Stimulated activated CD8-positive, alpha-beta memory T cell treated with anti-CD3 and anti-CD28 coated beads, Interleukin-15, amount 100 ng/mL, for 1 hour (primary cell): ENCODE results near the gene RFLNA.

Experiments
- DNase-seq: peaks from one replicate; pipeline ENCODE4 v3.0.0-alpha.2; 2020; ENCODE audit warnings: low read depth

Gene RFLNA

GRCh38 chr12:124294780-124295341 is at the start of gene RFLNA:
Gene RFLNA, plus strand, starts transcription at chr12:124295093. Its CDS starts 337 bp downstream, at chr12:124295430.
- no peak for DNase-seq

DNA sequence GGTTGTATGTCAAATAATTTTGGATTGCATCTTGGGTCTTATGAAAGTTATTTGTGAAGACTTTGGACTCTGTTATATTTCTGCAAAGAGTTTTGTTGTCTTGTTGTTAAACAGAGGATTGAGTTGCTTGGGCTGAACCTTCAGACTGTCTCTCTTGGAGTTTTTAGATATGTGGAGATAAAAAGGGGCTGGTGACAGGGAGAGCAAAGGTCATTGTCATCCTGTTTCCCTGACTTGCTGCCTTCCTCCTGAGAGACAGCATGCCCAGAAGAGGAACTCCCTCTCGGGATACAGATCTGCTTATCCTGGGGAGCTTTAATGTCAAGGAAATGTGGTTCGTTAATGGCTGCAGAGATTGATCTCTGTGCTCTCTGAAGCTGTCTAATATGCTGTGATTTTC is 47.6 kb upstream of the RFLNA start:
- no peak for DNase-seq

GRCh38 chr12:124248941-124249825 is 45.7 kb upstream of the RFLNA start:
- no peak for DNase-seq

DNA sequence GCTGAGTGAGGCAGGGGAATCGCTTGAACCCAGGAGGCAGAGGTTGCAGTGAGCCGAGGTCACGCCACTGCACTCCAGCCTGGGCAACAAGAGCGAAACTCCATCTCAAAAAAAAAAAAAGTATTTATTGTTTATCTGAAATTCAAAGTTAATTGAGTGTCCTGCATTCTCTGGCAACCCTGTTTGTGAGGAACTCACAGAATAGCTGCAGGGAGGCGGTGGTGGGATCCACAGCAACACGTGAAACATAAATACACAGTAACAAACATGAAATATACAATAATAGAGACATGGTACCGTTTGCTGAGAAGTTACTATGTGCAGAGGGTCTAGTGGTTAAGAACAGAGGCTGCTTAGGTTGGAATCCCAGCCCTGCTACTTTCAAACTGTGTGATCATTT is 43.7 kb upstream of the RFLNA start:
- DNase-seq: no peak

DNA sequence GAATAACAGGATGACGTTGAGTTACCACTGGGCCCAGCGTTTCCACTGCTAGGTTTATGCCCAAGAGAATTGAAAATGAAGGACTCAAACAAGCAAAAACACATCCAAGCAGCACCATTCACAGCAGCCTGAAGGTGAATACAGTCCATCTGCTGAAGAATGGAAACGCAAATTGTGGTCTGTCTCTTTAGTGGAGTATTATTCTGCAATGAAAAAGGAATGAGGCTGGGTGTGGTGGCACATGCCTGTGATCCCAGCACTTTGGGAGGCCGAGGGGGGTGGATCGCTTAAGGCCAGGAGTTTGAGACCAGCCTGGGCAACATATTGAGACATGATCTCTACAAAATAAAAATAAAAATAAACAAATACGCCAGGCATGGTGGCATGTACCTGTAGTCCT is 41.9 kb upstream of the RFLNA start:
- no peak for DNase-seq

DNA sequence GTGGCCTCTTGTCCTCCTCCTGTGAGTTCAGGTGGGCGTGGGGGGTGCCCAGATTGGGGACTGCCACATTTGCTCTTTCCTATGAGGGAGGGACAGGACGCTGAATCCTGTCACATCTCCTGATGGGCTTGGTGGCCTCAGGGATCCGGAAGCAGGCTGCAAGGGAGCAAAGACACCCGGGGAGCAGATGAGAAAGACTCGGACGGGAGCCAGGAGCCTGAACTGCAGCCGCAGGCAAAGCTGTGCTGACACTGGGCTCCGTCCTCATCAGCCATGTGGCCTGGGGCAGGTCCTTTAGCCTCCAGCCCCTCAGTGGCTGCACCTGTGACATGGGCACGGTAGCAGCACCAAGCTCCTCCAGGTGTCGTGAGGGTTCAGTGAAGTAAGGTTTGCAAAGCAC is 40.8 kb upstream of the RFLNA start:
- no peak for DNase-seq

GRCh38 chr12:124259154-124260066 is 35.5 kb upstream of the RFLNA start:
- no peak for DNase-seq

- no peak for DNase-seq
Measured at GRCh38 chr12:124261885-124262284, 33.0 kb upstream of the RFLNA start.

- DNase-seq: no peak
Measured at GRCh38 chr12:124264089-124264795, 30.7 kb upstream of the RFLNA start.

GRCh38 chr12:124264879-124265278 is 30.0 kb upstream of the RFLNA start:
- DNase-seq: no peak

DNA sequence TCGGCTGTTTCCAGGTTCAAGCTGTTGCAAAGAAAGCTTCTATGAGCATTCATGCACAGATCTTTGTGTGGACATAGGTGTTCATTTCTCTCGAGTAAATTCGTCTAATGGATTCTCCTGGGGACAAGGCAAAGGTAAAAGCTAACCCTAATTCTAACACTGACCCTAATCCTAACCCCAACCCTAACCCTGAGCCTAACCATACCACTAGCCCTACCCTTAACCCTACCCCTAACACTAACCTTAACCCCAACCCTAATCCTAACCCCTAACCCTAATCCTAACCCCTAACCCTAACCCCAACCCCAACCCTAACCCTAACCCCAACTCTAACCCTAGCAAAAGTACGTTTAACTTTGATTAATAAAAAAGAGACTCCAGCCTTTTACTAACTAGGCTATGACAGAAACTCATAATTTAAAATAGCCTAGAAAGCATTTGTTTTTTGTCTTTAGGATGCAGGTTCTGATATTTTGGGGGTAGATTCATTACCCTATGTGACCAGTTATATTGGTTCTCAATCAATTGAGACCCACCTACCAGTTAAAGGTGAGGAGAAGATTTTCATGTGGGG is 27.6 kb upstream of the RFLNA start:
- no peak for DNase-seq

DNA sequence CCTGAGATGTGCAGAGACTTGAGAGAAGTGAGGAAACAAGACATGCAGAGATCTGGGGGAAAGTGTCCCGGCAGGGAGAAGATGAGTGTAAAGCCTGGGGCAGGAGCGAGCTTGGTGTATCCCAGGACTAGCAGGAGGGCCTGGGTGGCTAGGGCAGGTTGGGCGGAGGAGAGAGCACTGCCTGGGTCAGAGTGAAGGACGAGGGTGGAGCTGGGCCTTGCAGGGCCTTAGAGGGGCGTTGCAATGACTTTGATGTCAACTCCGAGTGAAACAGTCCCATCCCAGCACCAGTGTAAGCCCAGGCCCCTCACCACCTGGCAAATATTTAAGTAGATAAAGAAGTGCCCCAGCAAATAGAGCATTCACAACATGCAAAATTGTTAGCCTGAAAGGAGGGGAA is 24.2 kb upstream of the RFLNA start:
- no peak for DNase-seq

GRCh38 chr12:124273630-124274029 is 21.3 kb upstream of the RFLNA start:
- DNase-seq: no peak

DNA sequence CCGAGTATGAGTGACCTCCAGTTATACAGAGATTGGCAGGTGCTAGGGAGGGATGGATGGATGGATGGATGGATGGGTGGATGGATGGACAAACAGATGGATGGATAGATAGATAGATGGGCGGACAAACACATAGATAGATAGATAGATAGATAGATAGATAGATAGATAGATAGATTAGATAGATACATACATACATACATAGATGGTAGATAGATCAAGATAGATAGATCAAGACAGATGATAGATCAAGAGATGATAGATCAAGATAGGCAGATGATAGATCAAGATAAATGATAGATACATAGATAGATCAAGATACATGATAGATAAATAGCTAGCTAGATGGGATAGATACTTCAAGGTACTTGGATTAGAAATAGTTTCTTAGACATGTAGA is 18.6 kb upstream of the RFLNA start:
- no peak for DNase-seq

- DNase-seq: no peak
Measured at GRCh38 chr12:124277394-124278241, 17.3 kb upstream of the RFLNA start.

GRCh38 chr12:124278389-124279101 is 16.3 kb upstream of the RFLNA start:
- DNase-seq: no peak

DNA sequence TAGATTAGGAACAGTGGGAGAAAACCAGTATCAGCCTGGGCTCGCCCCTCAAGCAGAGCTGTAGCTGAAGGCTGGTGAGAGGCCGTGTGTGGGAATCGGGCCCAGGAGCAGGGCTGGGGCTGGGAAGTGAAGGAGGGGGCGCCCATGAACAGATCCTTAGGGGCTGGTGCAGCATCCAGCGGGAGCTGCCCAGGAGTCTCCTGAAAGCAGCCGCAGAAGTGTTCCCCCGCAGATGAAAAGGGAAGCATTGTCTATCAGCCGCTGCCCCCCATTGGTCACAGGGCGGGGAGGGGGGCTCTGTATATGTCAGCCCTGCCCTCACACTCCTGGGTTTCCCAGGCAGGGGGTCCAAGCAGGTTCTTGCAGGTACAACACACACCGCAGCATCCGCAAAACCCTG is 15.6 kb upstream of the RFLNA start:
- no peak for DNase-seq

DNA sequence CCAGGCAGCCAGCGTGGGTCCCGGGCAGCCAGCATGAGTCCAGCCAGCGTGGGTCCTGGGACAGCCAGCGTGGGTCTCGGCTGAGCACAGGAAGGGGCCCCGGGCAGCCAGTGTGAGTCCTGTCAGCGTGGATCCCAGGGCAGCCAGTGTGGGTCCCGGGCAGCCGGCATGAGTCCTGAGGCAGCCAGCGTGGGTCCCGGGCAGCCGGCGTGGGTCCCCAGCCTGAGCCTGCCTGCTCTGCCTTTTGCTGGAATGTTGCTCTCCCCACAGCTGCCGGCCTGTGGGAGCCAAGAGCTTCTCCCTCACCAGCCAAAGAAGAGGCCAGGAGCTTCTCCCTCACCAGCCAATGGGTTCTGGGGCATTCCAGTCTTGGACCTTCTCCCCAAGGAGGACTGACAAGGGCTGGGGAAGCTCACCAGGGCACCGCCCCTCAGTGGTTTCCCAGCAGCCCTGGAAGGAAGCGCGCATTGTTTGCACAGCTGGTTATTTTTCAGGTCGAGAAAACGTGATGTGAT is 15.0 kb upstream of the RFLNA start:
- DNase-seq: no peak

GRCh38 chr12:124281309-124281708 is 13.6 kb upstream of the RFLNA start:
- no peak for DNase-seq

DNA sequence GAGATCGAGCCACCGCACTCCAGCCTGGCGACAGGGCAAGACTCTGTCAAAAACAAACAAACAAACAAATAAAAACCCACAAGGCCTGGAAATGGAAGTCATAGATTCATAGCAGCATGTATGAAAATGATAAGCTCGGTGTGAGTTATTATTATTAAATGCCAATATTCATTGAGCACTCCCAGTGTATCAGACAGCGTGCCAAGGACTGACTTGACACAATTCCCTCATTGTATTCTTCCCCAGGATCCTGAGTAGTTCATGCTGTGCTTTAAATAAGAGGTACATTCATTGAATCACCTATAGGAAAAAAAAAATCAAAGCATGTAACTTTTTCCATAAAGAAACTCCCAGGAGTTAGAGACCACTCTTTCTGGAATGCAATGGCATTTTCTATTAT is 12.6 kb upstream of the RFLNA start:
- DNase-seq: no peak
